Brain microvascular endothelial cell (primary cell): Measurements from ENCODE around the gene NTRK3.

Experiments
- DNase-seq: peaks from one replicate; pipeline ENCODE4 v3.0.0-alpha.2; 2020
- H3K27ac ChIP-seq: fragments of 250-450 bp; sonication (Bioruptor Pico); 2 replicates; pipeline ENCODE4 v1.5.1; 2020; ENCODE audit warnings: mild to moderate bottlenecking, moderate library complexity
- H3K27me3 ChIP-seq: fragments of 250-450 bp; sonication (Bioruptor Pico); replicated peaks from 2 replicates; pipeline ENCODE4 v1.5.1; 2020; ENCODE audit warnings: mild to moderate bottlenecking
- H3K36me3 ChIP-seq: fragments of 250-450 bp; sonication (Bioruptor Pico); replicated peaks from 2 replicates; pipeline ENCODE4 v1.5.1; 2020; ENCODE audit warnings: mild to moderate bottlenecking
- H3K4me3 ChIP-seq: 2 replicates; pipeline ENCODE4 v1.5.1; 2011; ENCODE audit warnings: low read depth, mild to moderate bottlenecking, control low read depth, low read length, moderate library complexity
- in situ Hi-C: cut with HindIII; loops from 2 replicates; pipeline ENCODE4 v1.10.0; 2017; ENCODE audit warnings: low sequenced_read_pairs, low pct_ligation_motif_present
- TF ChIP-seq, protein P1 (sequence below): IDR thresholded peaks from 2 replicates; pipeline ENCODE4 v1.5.1; 2011; ENCODE audit warnings: low read depth, mild to moderate bottlenecking, moderate library complexity, low read length, control low read depth, inconsistent platforms; ENCODE audit errors: missing control alignments

Gene NTRK3

GRCh38 chr15:87816811-87817210 lies 439.7 kb downstream of the NTRK3 start:
- peak overlapping the region; percentile 29 for H3K27ac ChIP-seq
- no peaks in the 10 kb centered on the region for H3K36me3 ChIP-seq
- H3K27me3 ChIP-seq: no peaks in the 10 kb centered on the region
- TF ChIP-seq, protein P1, sequence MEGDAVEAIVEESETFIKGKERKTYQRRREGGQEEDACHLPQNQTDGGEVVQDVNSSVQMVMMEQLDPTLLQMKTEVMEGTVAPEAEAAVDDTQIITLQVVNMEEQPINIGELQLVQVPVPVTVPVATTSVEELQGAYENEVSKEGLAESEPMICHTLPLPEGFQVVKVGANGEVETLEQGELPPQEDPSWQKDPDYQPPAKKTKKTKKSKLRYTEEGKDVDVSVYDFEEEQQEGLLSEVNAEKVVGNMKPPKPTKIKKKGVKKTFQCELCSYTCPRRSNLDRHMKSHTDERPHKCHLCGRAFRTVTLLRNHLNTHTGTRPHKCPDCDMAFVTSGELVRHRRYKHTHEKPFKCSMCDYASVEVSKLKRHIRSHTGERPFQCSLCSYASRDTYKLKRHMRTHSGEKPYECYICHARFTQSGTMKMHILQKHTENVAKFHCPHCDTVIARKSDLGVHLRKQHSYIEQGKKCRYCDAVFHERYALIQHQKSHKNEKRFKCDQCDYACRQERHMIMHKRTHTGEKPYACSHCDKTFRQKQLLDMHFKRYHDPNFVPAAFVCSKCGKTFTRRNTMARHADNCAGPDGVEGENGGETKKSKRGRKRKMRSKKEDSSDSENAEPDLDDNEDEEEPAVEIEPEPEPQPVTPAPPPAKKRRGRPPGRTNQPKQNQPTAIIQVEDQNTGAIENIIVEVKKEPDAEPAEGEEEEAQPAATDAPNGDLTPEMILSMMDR: no peak
- in situ Hi-C loops: no loop called here
- H3K4me3 ChIP-seq: no peak overlapping the region
- DNase-seq: peak; percentile 82

GRCh38 chr15:87816016-87816415 lies 440.5 kb downstream of the NTRK3 start:
- H3K36me3 ChIP-seq: no peaks in the 10 kb centered on the region
- DNase-seq: no peak
- H3K4me3 ChIP-seq: no peak overlapping the region
- H3K27me3 ChIP-seq: no peaks in the 10 kb centered on the region
- H3K27ac ChIP-seq: no peak overlapping the region
- in situ Hi-C loops: no loop called here
- TF ChIP-seq, protein P1: no peak
